ENCODE results near the gene OPRM1. TPM values are rescaled to one million over a fixed set of nuclear protein-coding genes. Genes with fewer than 3 reads are reported as not detected.
"Not testable (repeated sequence)": the region's sequence is repeated elsewhere in the genome, so short reads cannot be mapped to it uniquely, and the experiment has no call there.

The OPRM1 gene
- total RNA-seq, 4 donors from 2014 or later, result 0.40 to 1.2 (median 0.88) TPM

GRCh38 chr6:154234019-154234772, 195.2 kb downstream of the OPRM1 start:
- no peaks in the 10 kb centered on the region for H3K27me3 ChIP-seq
- no peaks in the 10 kb centered on the region for H3K9me3 ChIP-seq
- DNase-seq (ENCODE audit: extremely low spot score), result no peak
- WGBS, result 86% methylated on average over 4 of the region's 4 CpGs
- TF ChIP-seq POLR2A (IDR thresholded peaks at IDR 0.05; ENCODE audit: low read depth) (no peak), POLR2AphosphoS5 (IDR thresholded peaks at IDR 0.05) (no peak), EP300 (IDR thresholded peaks at IDR 0.05) (no peak), CTCF (IDR thresholded peaks at IDR 0.05) (no peak)
- intact Hi-C loops (cut with DNase I), result no loop called here
- H3K4me1 ChIP-seq, result no peaks in the 10 kb centered on the region
- H3K36me3 ChIP-seq, result no peaks in the 10 kb centered on the region
- H3K4me3 ChIP-seq, result no peak overlapping the region
- no peak overlapping the region for H3K27ac ChIP-seq (replicated peaks in 1 of 4)

GRCh38 chr6:154236646-154237301, 197.7 kb downstream of the OPRM1 start:
- Histone ChIP-seq H3K27me3 (no peaks in the 10 kb centered on the region), H3K4me3 (no peak overlapping the region), H3K27ac (replicated peaks in 1 of 4) (no peak overlapping the region), H3K36me3 (no peaks in the 10 kb centered on the region), H3K9me3 (no peaks in the 10 kb centered on the region), H3K4me1 (no peaks in the 10 kb centered on the region)
- no peak for TF ChIP-seq EP300 (IDR thresholded peaks at IDR 0.05)
- TF ChIP-seq POLR2AphosphoS5 (IDR thresholded peaks at IDR 0.05), result no peak
- no peak for DNase-seq (ENCODE audit: extremely low spot score)
- WGBS, result 58% methylated on average over 4 of the region's 4 CpGs
- intact Hi-C loops (cut with DNase I), result no loop called here

- no peak overlapping the region for H3K27ac ChIP-seq (replicated peaks in 1 of 4)
- TF ChIP-seq POLR2AphosphoS5 (IDR thresholded peaks at IDR 0.05) (no peak), POLR2A (IDR thresholded peaks at IDR 0.05; ENCODE audit: low read depth) (no peak), EP300 (IDR thresholded peaks at IDR 0.05) (no peak), CTCF (IDR thresholded peaks at IDR 0.05) (no peak)
- no peaks in the 10 kb centered on the region for H3K36me3 ChIP-seq
- H3K9me3 ChIP-seq, result no peaks in the 10 kb centered on the region
- H3K4me1 ChIP-seq, result no peaks in the 10 kb centered on the region
- 79% methylated on average over 2 of the region's 2 CpGs for WGBS
- no peak for DNase-seq (ENCODE audit: extremely low spot score)
- no peaks in the 10 kb centered on the region for H3K27me3 ChIP-seq
- H3K4me3 ChIP-seq, result no peak overlapping the region
- intact Hi-C loops (cut with DNase I), result no loop called here
These were observed 199.8 kb downstream of the OPRM1 start for GRCh38 chr6:154238831-154239230.

GRCh38 chr6:154239392-154239791, 200.4 kb downstream of the OPRM1 start:
- Histone ChIP-seq H3K9me3 (no peaks in the 10 kb centered on the region), H3K36me3 (no peaks in the 10 kb centered on the region), H3K4me1 (no peaks in the 10 kb centered on the region), H3K4me3 (no peak overlapping the region), H3K27ac (replicated peaks in 1 of 4) (no peak overlapping the region), H3K27me3 (no peaks in the 10 kb centered on the region)
- intact Hi-C loops (cut with DNase I), result no loop called here
- TF ChIP-seq EP300 (IDR thresholded peaks at IDR 0.05) (no peak), POLR2AphosphoS5 (IDR thresholded peaks at IDR 0.05) (no peak), CTCF (IDR thresholded peaks at IDR 0.05) (no peak), POLR2A (IDR thresholded peaks at IDR 0.05; ENCODE audit: low read depth) (no peak)
- WGBS, result 95% methylated on average over 7 of the region's 7 CpGs
- DNase-seq (ENCODE audit: extremely low spot score), result no peak

GRCh38 chr6:154241061-154241460, 202.0 kb downstream of the OPRM1 start:
- DNase-seq (ENCODE audit: extremely low spot score); H3K9me3 ChIP-seq; H3K4me3 ChIP-seq; intact Hi-C loops (cut with DNase I); H3K27ac ChIP-seq (replicated peaks in 1 of 4); H3K36me3 ChIP-seq; H3K4me1 ChIP-seq; H3K27me3 ChIP-seq: not testable (repeated sequence)
- 94% methylated on average over 11 of the region's 11 CpGs for WGBS

All from esophagus muscularis mucosa (tissue), 4 donors.